SK-N-MC (cell line): ENCODE data around the gene OAS3.

Experiments used
- DNase-seq: peaks from one replicate; pipeline ENCODE4 v3.0.0-alpha.2; 2011; ENCODE audit warnings: low read depth, low spot score
- H3K27ac ChIP-seq: fragments of 200-600 bp; sonication (generic); 2 replicates; pipeline ENCODE4 v1.5.1; 2016; ENCODE audit warnings: mixed run types
- H3K36me3 ChIP-seq: fragments of 200-600 bp; sonication (generic); 2 replicates; pipeline ENCODE4 v1.6.1; 2017; ENCODE audit warnings: antibody characterized with exemption, low read length, mixed read lengths; ENCODE audit not compliant: insufficient read depth
- H3K4me3 ChIP-seq: fragments of 200-600 bp; sonication (generic); 2 replicates; pipeline ENCODE4 v1.5.1; 2016
- H3K9ac ChIP-seq: fragments of 200-600 bp; sonication (generic); 2 replicates; pipeline ENCODE4 v1.8.0; 2017; ENCODE audit warnings: mixed run types, mixed read lengths; ENCODE audit not compliant: insufficient read length
- H3K9me3 ChIP-seq: fragments of 200-600 bp; sonication (generic); 2 replicates; pipeline ENCODE4 v1.6.1; 2017; ENCODE audit warnings: low read depth, mild to moderate bottlenecking, antibody characterized with exemption, low read length, moderate library complexity, mixed read lengths
- EZH2 ChIP-seq: fragments of 200-600 bp; sonication (generic); IDR thresholded peaks from one replicate; pipeline ENCODE4 v1.6.1; 2017; ENCODE audit warnings: antibody characterized with exemption
- FOXP2 ChIP-seq: optimal IDR thresholded peaks from 2 replicates; pipeline ENCODE3; 2011; ENCODE audit warnings: mild to moderate bottlenecking, moderate library complexity; ENCODE audit not compliant: insufficient read depth; ENCODE audit errors: extremely low read length, control extremely low read depth
- POLR2AphosphoS5 ChIP-seq: IDR thresholded peaks from 2 replicates; pipeline ENCODE4 v1.6.1; 2012; ENCODE audit warnings: mild to moderate bottlenecking, low read depth, low read length, borderline replicate concordance

The OAS3 gene, protein sequence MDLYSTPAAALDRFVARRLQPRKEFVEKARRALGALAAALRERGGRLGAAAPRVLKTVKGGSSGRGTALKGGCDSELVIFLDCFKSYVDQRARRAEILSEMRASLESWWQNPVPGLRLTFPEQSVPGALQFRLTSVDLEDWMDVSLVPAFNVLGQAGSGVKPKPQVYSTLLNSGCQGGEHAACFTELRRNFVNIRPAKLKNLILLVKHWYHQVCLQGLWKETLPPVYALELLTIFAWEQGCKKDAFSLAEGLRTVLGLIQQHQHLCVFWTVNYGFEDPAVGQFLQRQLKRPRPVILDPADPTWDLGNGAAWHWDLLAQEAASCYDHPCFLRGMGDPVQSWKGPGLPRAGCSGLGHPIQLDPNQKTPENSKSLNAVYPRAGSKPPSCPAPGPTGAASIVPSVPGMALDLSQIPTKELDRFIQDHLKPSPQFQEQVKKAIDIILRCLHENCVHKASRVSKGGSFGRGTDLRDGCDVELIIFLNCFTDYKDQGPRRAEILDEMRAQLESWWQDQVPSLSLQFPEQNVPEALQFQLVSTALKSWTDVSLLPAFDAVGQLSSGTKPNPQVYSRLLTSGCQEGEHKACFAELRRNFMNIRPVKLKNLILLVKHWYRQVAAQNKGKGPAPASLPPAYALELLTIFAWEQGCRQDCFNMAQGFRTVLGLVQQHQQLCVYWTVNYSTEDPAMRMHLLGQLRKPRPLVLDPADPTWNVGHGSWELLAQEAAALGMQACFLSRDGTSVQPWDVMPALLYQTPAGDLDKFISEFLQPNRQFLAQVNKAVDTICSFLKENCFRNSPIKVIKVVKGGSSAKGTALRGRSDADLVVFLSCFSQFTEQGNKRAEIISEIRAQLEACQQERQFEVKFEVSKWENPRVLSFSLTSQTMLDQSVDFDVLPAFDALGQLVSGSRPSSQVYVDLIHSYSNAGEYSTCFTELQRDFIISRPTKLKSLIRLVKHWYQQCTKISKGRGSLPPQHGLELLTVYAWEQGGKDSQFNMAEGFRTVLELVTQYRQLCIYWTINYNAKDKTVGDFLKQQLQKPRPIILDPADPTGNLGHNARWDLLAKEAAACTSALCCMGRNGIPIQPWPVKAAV

DNA sequence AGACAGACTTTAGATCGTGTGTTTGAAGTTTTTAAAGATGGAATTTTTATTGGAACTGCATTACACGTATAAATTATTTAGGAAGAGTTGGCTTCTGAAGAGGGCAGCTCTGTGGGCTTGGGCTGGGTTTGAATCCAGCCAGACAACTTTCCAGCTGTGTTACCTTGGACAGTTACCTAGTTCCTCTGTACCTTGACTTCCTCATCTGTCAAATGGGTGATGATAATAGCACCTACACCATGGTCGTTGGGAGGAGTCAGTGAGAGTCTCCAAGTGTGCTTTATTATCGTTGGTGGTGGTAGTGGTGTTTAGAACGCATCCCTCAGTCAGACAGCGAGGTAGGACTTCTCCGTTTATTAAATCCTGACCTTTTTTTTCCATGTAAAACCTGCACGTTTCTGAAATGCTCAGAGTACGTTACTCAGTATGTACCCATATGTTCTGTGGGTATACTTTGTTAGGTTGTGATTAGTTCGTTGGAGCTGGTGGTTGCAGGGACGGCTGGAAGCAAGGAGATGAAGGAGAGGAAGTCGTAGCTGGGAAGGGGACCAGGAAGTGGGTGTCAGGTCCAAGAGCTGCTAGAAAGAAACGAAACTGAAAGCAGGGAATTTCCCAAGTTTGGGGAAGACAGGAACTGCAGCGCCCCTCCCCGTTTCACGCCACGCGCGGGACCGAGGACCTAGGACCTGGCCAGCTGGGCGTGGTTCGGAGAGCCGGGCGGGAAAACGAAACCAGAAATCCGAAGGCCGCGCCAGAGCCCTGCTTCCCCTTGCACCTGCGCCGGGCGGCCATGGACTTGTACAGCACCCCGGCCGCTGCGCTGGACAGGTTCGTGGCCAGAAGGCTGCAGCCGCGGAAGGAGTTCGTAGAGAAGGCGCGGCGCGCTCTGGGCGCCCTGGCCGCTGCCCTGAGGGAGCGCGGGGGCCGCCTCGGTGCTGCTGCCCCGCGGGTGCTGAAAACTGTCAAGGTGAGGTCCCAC is at the start of gene OAS3:
TSS of gene OAS3 (plus strand) at position 734 of the 979 bp plus-strand sequence. CDS start at position 791, 57 bp downstream.
- Histone ChIP-seq H3K27ac (no peak within 1 kb of the TSS), H3K36me3 (no peaks in the 10 kb centered on the region), H3K9me3 (no peaks in the 10 kb centered on the region), H3K4me3 (peak within 1 kb of the TSS; percentile 79), H3K9ac (peak within 1 kb of the TSS; percentile 74)
- DNase-seq: no peak
- no peak for TF ChIP-seq EZH2
- no peak for TF ChIP-seq FOXP2
- no peak for TF ChIP-seq POLR2AphosphoS5

DNA sequence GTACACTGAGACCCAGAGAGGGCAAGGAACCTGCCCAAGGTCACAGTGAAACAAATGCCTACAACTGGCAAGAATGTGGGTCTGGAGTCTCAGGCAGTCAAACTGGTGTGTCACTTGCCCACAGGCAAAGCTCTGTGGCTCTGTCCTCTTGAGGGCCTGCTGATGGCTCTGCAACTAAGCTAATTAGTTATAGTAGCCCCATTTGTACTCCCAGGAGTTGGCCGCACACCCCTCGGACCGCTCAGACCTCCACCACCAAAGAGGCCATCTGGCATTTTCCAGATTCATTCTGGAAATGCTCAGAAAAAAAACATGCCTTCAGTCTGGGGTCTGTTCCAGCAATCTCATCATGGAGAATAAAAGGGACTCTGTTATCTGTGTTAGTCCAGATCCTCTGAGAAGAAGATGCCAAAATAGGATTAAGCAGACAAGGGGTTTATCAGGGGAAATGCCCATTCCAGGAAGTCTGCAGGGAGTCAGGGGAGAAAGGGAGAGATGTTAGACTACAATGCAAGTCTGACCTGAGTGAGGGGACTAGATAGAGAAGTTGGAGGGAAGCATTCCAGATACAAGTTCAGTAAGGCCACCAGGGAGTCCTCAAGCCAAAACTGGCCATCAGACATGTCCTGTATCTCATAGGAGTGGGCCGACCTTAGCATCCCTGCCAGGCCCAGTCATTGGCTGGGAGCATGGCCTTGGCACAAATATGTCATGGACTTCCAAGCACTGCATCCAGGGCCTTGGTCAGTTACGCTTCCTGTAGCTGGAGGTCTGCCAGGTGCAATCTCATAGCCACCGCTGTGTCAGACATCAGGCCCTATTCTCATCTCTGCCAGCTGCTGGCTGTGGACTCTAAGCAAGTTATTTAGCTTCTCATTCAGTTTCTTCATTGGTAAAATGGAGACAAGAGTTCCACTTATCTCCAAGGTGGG is 46.9 kb upstream of the OAS3 start:
- H3K36me3 ChIP-seq: no peaks in the 10 kb centered on the region
- TF ChIP-seq POLR2AphosphoS5 (no peak), EZH2 (no peak), FOXP2 (no peak)
- no peak overlapping the region for H3K4me3 ChIP-seq
- DNase-seq: no peak
- no peaks in the 10 kb centered on the region for H3K9me3 ChIP-seq
- H3K27ac ChIP-seq: no peak overlapping the region
- H3K9ac ChIP-seq: no peak overlapping the region

DNA sequence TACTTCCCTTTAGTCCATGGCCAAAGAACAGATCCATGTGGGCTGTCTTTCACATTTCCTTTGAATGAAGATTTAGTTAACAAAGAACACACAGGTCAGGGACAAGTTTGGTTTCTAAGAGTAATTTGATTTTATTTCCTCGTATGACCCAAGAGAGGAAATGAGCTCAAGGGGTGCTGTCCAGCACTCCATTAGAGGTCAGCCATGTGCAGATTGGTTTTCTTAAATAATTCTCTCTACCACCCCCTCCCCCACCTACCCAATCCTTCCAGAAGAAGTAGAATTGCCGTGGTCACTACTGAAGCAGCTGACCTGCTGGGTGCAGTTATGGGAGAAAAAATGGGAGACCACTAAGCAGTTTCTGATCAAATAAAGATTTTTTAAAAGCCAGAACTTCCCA is 45.4 kb upstream of the OAS3 start:
- TF ChIP-seq EZH2 (no peak), POLR2AphosphoS5 (no peak), FOXP2 (no peak)
- Histone ChIP-seq H3K9ac (no peak overlapping the region), H3K36me3 (no peaks in the 10 kb centered on the region), H3K9me3 (no peaks in the 10 kb centered on the region), H3K4me3 (no peak overlapping the region), H3K27ac (no peak overlapping the region)
- DNase-seq: no peak

DNA sequence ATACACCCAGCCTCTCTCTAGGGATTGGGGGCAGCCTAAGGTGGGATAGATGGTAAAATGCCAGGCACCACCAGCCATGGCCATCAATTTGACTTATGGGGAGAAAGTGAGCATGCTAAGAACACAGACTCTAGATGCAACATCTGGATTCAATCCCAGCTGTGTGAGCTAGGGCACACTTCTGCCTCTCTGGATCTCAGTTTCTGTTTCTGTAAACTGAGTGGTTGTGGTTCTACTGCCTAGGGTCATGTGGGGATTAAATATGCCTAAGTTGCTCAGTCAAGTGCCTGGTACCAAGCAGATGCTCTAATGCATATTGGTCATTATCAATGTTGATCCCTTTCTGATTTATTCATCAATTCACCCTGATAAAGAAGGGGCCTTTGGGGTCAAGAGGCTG is 44.1 kb upstream of the OAS3 start:
- no peaks in the 10 kb centered on the region for H3K36me3 ChIP-seq
- no peak for DNase-seq
- no peak overlapping the region for H3K9ac ChIP-seq
- no peak overlapping the region for H3K27ac ChIP-seq
- no peaks in the 10 kb centered on the region for H3K9me3 ChIP-seq
- no peak overlapping the region for H3K4me3 ChIP-seq
- no peak for TF ChIP-seq FOXP2
- TF ChIP-seq POLR2AphosphoS5: no peak
- no peak for TF ChIP-seq EZH2

DNA sequence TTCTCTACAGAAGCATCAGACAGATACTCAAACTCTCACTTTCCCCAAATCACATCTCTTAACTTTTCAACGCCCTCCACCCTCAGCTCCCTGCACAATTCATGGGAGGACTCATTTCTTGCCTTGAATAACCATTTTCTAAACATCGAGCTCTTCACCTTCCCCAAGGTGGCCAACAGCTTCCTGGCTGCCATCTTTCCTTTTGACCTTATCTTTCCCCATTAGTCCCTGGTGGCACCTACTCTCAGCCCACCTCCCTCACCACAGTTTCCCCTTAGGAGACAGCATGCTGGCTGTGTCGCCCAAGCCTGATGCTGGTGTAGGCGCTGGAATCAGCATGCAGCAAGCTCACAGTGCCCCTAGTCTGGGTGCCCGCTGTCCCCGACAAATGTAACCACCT is 39.9 kb upstream of the OAS3 start:
- no peak for DNase-seq
- Histone ChIP-seq H3K4me3 (no peak overlapping the region), H3K9me3 (no peaks in the 10 kb centered on the region), H3K27ac (no peak overlapping the region), H3K36me3 (no peaks in the 10 kb centered on the region), H3K9ac (no peak overlapping the region)
- no peak for TF ChIP-seq EZH2

DNA sequence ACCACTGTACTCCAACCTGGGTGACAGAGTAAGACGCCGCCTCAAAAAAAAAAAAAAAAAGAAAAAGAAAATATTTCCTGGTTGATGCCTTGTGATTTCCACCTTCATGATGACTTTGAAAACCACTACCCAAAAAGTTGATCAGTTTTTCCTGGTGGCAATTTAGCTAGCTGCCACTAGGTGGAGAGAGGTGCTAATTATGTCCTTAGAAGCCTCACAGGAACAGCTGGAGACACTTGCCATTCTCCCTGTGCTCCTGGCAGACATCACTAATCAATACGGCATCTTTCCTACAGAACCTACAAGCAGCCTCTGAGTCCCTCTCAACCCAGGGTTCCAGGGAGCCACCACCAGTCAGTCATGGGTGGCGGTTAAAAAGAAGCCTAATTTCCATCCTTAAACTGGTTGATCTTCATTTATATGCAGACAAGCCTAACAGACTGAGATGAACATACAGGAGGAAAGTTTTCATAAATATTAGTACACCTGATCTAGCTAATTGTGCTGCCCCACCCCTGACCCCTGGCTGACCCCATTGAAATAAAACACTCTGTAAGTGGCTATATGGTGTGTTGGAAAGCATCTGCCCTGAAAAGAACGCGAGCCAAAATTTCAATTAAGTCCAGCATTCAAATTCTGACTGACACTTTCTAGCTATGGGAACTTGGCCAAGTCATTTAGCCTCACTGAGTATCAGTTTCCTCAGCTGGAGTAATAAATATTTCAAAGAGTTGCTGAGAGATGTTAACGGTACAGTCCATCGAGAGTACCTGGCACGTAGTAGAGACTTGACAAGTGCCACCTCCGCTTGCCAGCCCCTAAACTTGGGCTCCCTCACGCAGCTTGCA is 37.8 kb upstream of the OAS3 start:
- no peaks in the 10 kb centered on the region for H3K36me3 ChIP-seq
- no peak for DNase-seq
- no peak overlapping the region for H3K27ac ChIP-seq
- no peaks in the 10 kb centered on the region for H3K9me3 ChIP-seq
- H3K9ac ChIP-seq: no peak overlapping the region
- TF ChIP-seq FOXP2: no peak
- TF ChIP-seq POLR2AphosphoS5: no peak
- TF ChIP-seq EZH2: no peak
- H3K4me3 ChIP-seq: no peak overlapping the region

DNA sequence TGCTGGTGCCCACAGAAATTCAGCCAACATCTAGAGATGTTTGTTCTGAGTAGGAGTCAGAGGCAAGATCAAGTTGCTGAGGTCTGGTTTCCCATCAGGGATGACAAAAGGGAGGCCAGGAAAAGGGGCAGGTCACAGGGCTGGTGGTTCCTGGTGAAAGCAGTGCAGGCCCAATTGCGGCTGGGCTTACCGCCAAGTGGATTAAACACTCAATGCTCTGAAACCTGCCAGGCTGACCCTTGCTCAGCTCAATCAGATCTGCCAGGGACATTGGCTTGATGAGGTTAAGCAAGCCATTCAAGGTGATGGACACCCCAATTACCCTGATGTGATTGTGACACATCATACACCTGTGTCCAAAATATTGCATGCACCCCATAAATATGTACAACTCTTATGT is 37.0 kb upstream of the OAS3 start:
- no peak for DNase-seq
- no peak overlapping the region for H3K4me3 ChIP-seq
- H3K27ac ChIP-seq: no peak overlapping the region
- no peaks in the 10 kb centered on the region for H3K36me3 ChIP-seq
- H3K9ac ChIP-seq: no peak overlapping the region
- H3K9me3 ChIP-seq: no peaks in the 10 kb centered on the region
- TF ChIP-seq POLR2AphosphoS5 (no peak), FOXP2 (no peak), EZH2 (no peak)
